ENCODE data around the gene NGRN.

Gene NGRN

GRCh38 chr15:90230071-90230494, 35.4 kb upstream of the NGRN start:
- Histone ChIP-seq H3K4me2 (no peak overlapping the region), H3K36me3 (ENCODE audit: insufficient read depth) (no peaks in the 10 kb centered on the region)

GRCh38 chr15:90230610-90231009, 34.9 kb upstream of the NGRN start:
- H3K27me3 ChIP-seq (ENCODE audit: insufficient read depth, low read depth), result no peaks in the 10 kb centered on the region
- no peak overlapping the region for H3K27ac ChIP-seq
- peaks cover 16% of the 10 kb centered on the region for H3K4me1 ChIP-seq (ENCODE audit: low read depth, poor library complexity, severe bottlenecking)
- no peaks in the 10 kb centered on the region for H3K79me2 ChIP-seq (ENCODE audit: insufficient read depth, low read depth)
- H3K4me3 ChIP-seq (IDR thresholded peaks at IDR 0.05; ENCODE audit: insufficient read depth, low read depth, low read length), result no peak overlapping the region
- no peak overlapping the region for H3K4me2 ChIP-seq
- H2AFZ ChIP-seq (ENCODE audit: low read depth), result no peak overlapping the region
- no peak for TF ChIP-seq CTCF (conservative IDR thresholded peaks at IDR 0.05; ENCODE audit: low read depth, low read length)
- H4K20me1 ChIP-seq (ENCODE audit: insufficient read depth), result no peaks in the 10 kb centered on the region
- H3K9ac ChIP-seq, result no peak overlapping the region
- no peaks in the 10 kb centered on the region for H3K36me3 ChIP-seq (ENCODE audit: insufficient read depth)

More at GRCh38 chr15:90230071-90230494, 35.4 kb upstream of the NGRN start:
- H3K79me2 ChIP-seq (ENCODE audit: insufficient read depth, low read depth), result no peaks in the 10 kb centered on the region
- TF ChIP-seq CTCF (conservative IDR thresholded peaks at IDR 0.05; ENCODE audit: low read depth, low read length), result no peak
- peaks cover 16% of the 10 kb centered on the region for H3K4me1 ChIP-seq (ENCODE audit: low read depth, poor library complexity, severe bottlenecking)
- H3K27me3 ChIP-seq (ENCODE audit: insufficient read depth, low read depth), result no peaks in the 10 kb centered on the region
- H3K9ac ChIP-seq, result no peak overlapping the region
- H2AFZ ChIP-seq (ENCODE audit: low read depth), result no peak overlapping the region
- H3K4me3 ChIP-seq (IDR thresholded peaks at IDR 0.05; ENCODE audit: insufficient read depth, low read depth, low read length), result no peak overlapping the region
- no peak overlapping the region for H3K27ac ChIP-seq
- H4K20me1 ChIP-seq (ENCODE audit: insufficient read depth), result no peaks in the 10 kb centered on the region

GRCh38 chr15:90231028-90232017, 34.1 kb upstream of the NGRN start:
- H4K20me1 ChIP-seq (ENCODE audit: insufficient read depth), result no peaks in the 10 kb centered on the region
- peaks cover 16% of the 10 kb centered on the region for H3K4me1 ChIP-seq (ENCODE audit: low read depth, poor library complexity, severe bottlenecking)
- no peaks in the 10 kb centered on the region for H3K79me2 ChIP-seq (ENCODE audit: insufficient read depth, low read depth)
- no peak overlapping the region for H3K27ac ChIP-seq
- H3K27me3 ChIP-seq (ENCODE audit: insufficient read depth, low read depth), result no peaks in the 10 kb centered on the region
- no peak overlapping the region for H3K4me2 ChIP-seq
- H3K36me3 ChIP-seq (ENCODE audit: insufficient read depth), result no peaks in the 10 kb centered on the region
- no peak for TF ChIP-seq CTCF (conservative IDR thresholded peaks at IDR 0.05; ENCODE audit: low read depth, low read length)
- H2AFZ ChIP-seq (ENCODE audit: low read depth), result no peak overlapping the region
- H3K9ac ChIP-seq, result no peak overlapping the region
- no peak overlapping the region for H3K4me3 ChIP-seq (IDR thresholded peaks at IDR 0.05; ENCODE audit: insufficient read depth, low read depth, low read length)

GRCh38 chr15:90232196-90232595, 33.3 kb upstream of the NGRN start:
- Histone ChIP-seq H3K4me3 (IDR thresholded peaks at IDR 0.05; ENCODE audit: insufficient read depth, low read depth, low read length) (no peak overlapping the region), H3K27ac (no peak overlapping the region)

More at GRCh38 chr15:90232196-90232595, 33.3 kb upstream of the NGRN start:
- H2AFZ ChIP-seq (ENCODE audit: low read depth), result no peak overlapping the region
- TF ChIP-seq CTCF (conservative IDR thresholded peaks at IDR 0.05; ENCODE audit: low read depth, low read length), result no peak
- H3K36me3 ChIP-seq (ENCODE audit: insufficient read depth), result no peaks in the 10 kb centered on the region
- peak overlapping the region; percentile 61; the same call in 1 of the 2 replicates for H3K4me2 ChIP-seq
- no peaks in the 10 kb centered on the region for H4K20me1 ChIP-seq (ENCODE audit: insufficient read depth)
- H3K4me1 ChIP-seq (ENCODE audit: low read depth, poor library complexity, severe bottlenecking), result peaks cover 16% of the 10 kb centered on the region
- H3K79me2 ChIP-seq (ENCODE audit: insufficient read depth, low read depth), result no peaks in the 10 kb centered on the region
- H3K9ac ChIP-seq, result no peak overlapping the region
- no peaks in the 10 kb centered on the region for H3K27me3 ChIP-seq (ENCODE audit: insufficient read depth, low read depth)

Data from KMS-11 (cell line).